Loucy (cell line): ENCODE measurements around the gene SNRPA1.

Experiments used
- CTCF ChIP-seq: fragments of 200-600 bp; sonication (generic); conservative IDR thresholded peaks from 2 replicates; pipeline ENCODE4 v1.5.1; 2014; ENCODE audit warnings: mild to moderate bottlenecking, antibody characterized with exemption, low read length
- EZH2phosphoT487 ChIP-seq: fragments of 200-600 bp; IDR thresholded peaks from 2 replicates; pipeline ENCODE4 v1.6.1; 2018; ENCODE audit warnings: antibody characterized with exemption, mild to moderate bottlenecking, moderate library complexity, borderline replicate concordance

DNA sequence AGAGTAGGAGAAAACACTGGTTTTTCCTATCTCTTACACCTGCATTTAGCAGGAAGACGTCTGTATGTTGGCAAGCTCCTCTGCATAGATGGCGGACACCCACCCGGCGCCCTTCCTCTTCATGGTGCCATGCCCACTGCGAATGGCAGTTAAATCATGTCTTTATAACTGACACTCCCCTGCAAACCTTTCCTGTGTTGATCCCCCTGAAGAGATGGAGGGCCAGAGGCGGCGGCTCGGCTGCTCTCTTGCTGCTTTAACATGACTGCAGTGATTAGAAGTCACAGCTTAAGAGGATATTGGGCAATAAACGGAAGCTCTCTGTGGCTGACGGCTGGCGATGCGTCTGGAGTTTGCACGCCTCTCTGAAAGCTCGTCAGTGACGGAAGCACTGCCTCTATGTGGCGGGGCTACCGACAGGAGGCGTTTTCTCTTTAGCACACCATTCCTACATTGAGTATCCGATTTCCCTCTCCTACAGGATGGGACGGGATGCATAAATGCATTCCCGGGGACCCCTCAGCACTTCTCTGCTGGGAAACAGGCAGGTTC, 25.5 kb upstream of the SNRPA1 start:
- TF ChIP-seq CTCF (no peak), EZH2phosphoT487 (no peak)
